Cardiac fibroblast (primary cell): ENCODE measurements around the gene PACRG.

Source experiments
- DNase-seq, 2 donors: peaks; one replicate each; pipeline versions ENCODE4 v3.0.0 to v3.0.0-alpha.2; 2010; ENCODE audit warnings: low read depth in 2 of 2
- H3K4me3 ChIP-seq, 2 donors: replicated peaks in 1 of 2; 1 replicate in 1 of 2; 2 replicates in 1 of 2; pipeline ENCODE4 v1.5.1; 2011; ENCODE audit warnings: low read depth in 2 of 2, low read length in 2 of 2, mild to moderate bottlenecking in 2 of 2, moderate library complexity in 1 of 2
- CTCF ChIP-seq: IDR thresholded peaks from one replicate; pipeline ENCODE4 v1.5.1; 2011; ENCODE audit warnings: low read depth, mild to moderate bottlenecking, low read length, inconsistent platforms

Gene PACRG

GRCh38 chr6:163263998-163264661 is 536.4 kb downstream of the PACRG start:
- H3K4me3 ChIP-seq: no peak overlapping the region
- no peak for DNase-seq
- TF ChIP-seq CTCF: no peak

GRCh38 chr6:163264662-163265035 is 536.9 kb downstream of the PACRG start:
- TF ChIP-seq CTCF: no peak
- no peak for DNase-seq
- H3K4me3 ChIP-seq: no peak overlapping the region

GRCh38 chr6:163281634-163282033 is 553.9 kb downstream of the PACRG start:
- no peak for TF ChIP-seq CTCF
- DNase-seq: no peak
- H3K4me3 ChIP-seq: no peak overlapping the region

GRCh38 chr6:163282672-163283071 is 554.9 kb downstream of the PACRG start:
- no peak overlapping the region for H3K4me3 ChIP-seq
- no peak for TF ChIP-seq CTCF
- DNase-seq: no peak

GRCh38 chr6:163284151-163284550 is 556.4 kb downstream of the PACRG start:
- H3K4me3 ChIP-seq: no peak overlapping the region
- no peak for TF ChIP-seq CTCF
- DNase-seq: peak; percentile 31 to 40

GRCh38 chr6:163285691-163286090 is 557.9 kb downstream of the PACRG start:
- no peak for DNase-seq
- no peak for TF ChIP-seq CTCF
- H3K4me3 ChIP-seq: no peak overlapping the region

- TF ChIP-seq CTCF: no peak
- no peak for DNase-seq
- H3K4me3 ChIP-seq: no peak overlapping the region
Measured at GRCh38 chr6:163287626-163288025, 559.9 kb downstream of the PACRG start.
